DMS 273 treated with DMSO at 0.1 percent for 48 hours (cell line): ENCODE measurements around the gene ATP7B.
A peak's percentile ranks its signal among the peaks of the same experiment; 100 is the strongest.
"Not testable (repeated sequence)": the region's sequence is repeated elsewhere in the genome, so short reads cannot be mapped to it uniquely, and the experiment has no call there.

ENCODE experiments used
- DNase-seq: peaks from one replicate; lab custom pipeline; 2025; lab: John Stamatoyannopoulos, UW

ATP7B gene

DNA sequence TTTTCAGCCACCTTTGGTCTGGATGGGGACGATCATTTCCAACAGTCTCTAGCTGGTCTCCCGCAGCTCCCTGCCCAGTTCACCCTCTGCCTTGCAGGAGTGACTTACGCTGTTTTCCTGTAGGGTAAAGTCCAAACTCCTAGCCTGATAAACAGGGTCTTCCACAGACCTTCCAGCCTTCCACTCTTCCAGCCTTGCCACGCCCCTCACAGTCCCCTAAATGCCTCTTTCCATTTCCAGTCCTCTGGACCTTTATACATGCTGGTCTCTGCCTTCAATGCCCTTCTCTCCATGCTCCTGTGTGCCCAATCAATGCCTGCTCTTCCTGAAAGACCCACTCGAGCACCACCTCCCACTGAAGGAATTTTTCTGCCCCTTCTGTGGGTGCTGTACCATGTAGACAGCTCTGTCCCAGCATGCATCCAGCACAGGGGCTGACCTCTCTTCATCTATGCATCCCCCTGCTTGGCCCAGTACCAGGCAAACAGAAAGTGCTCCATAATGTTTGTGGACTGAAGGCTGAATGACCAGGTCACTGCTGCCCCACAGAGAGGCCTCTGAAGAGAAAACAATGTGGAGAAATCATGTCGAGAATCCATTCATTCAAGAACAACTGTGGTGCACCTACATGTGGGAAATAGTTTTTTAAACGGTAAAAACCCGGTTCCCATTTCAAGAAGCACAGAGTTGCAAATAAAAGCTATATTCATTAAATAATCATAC lies 4.6 kb downstream of the ATP7B start:
- DNase-seq = no peak

DNA sequence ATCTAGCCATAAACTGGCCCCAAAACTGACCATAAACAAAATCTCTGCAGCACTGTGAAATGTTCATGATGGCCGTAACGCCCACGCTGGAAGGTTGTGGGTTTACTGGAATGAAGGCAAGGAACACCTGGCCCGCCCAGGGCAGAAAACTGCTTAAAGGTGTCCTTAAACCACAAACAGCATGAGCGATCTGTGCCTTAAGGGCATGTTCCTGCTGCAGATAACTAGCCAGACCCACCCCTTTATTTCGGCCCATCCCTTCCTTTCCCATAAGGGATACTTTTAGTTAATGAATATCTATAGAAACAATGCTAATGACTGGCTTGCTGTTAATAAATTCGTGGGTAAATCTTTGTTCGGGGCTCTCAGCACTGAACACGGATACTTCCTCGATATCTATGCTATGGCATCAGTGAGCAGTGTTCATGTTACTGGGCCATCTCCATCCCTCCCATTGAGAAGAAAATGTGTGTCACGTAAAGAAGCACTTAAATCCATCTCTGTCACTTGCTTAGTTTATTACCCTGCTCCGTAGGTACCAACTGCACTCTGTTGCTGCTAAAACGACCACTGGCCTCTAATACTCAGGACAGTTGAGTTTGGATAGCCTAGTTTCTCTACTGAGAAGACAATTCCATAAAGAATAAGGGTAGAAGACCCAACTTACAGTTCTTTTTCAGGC lies 5.3 kb downstream of the ATP7B start:
- no peak for DNase-seq

DNA sequence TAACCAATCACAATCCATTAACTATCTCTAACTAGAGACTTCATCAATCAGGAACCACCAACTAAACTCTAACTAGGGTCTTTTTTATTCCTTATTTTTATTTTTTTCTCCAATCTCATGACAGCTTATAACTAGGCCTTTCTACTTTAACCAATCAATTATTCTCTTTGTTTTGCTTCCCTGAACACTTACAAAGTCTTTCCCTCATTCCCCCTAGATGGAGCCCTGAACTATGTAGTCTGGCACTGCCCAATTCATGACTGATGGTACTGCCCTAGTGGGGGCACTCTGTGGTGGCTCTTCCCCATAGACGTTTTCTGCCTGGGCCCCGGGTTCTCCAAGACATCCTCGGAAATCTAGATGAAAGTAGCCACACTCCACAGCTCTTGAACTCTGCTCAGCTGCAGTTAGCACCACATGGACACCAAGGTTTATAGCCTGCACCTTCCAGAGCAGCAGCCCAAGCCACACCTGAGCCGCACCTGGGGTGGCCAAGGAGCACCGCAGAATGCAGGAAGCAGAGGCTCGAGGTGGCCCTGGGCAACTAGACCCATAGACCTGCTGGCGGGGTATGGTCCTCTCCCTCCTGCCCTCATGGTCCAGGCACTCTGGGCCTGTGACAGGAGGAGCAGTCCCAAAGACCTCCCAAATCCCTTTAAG lies 6.6 kb downstream of the ATP7B start:
- DNase-seq = no peak

DNA sequence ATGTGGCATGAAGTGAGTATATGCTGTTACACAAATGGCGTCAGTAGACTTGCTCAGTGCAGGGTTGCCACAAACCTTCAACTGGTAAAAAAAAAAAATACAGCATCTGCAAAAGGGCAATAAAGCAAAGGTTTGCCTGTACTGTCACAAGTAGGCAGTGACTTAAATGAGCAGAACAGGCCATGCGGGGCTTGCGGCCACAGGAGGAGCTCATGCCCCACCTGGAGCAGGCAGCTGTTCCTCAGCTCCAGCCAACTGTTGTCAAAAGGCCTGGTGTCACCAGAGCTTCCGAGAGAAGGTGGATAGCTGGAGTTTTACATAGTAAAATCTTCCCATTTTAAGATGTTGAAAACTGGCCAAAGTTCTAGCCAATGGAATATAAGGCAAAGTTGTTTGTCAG lies 7.7 kb downstream of the ATP7B start:
- DNase-seq = peak; percentile 44

- no peak for DNase-seq
Observed at GRCh38 chr13:52002361-52002760, 8.9 kb downstream of the ATP7B start.

- peak; percentile 15 for DNase-seq
Observed at GRCh38 chr13:52001120-52001731, 10.0 kb downstream of the ATP7B start.

DNA sequence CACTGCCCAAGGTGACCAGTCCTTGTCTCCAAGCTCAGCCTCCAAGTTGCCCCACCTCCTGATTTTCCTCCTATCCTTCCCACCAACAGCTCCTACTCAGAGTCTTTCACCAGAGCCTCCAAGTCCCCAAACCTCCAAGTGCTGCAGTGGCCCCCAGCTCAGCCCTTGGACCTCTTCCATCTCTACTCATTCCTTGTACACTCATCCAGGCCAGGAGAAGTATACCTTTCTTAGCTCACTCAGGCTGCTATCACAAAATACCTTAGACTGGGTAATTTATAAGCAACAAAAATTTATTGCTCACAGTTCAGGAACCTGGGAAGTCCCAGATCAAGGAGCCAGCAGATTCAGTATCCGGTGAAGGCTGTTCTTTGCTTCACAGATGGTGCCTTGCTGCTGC lies 11.3 kb downstream of the ATP7B start:
- no peak for DNase-seq

- DNase-seq = no peak
Observed at GRCh38 chr13:51999510-51999911, 11.7 kb downstream of the ATP7B start.

- peak; percentile 30 for DNase-seq
Observed at GRCh38 chr13:51998723-51999509, 12.3 kb downstream of the ATP7B start.

GRCh38 chr13:51997641-51998330 lies 13.5 kb downstream of the ATP7B start:
- DNase-seq = no peak

DNA sequence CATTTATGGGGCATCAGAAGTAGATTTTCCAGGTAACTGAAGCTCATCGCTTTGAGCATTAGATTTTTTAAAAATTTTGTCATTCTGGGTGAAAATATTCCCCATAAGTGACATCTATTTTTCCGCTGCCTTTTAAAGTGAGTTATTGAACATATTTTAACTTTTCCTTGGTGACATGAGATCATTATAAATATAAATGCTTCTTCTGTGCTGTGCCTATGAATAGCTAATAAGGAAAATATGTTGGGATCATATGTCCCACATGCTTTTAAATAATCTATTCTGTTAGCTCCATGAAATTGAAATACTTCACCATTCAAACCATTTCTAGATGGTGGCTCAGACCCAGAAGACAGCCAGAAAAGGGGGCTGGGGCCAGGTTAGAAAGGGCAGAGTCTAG lies 14.1 kb downstream of the ATP7B start:
- no peak for DNase-seq

DNA sequence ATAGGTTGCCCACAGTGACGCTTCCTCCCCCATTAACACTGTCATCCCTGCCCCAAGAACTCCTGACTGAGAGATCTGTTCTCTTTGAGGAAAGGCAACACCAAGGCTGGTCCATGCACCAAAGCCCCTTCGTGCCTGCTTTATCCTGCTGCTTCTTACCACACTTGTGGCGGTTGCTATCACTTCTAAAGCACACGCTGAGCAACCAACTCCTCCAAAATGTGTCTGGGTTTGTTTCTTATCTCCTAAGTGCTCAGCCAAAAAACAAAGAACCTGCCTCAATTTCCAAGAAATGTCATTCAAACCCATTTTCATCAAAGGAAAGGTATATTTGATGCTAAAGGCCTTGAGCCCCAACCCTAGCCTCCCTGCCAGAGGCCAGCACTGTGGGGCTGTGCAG lies 14.6 kb downstream of the ATP7B start:
- DNase-seq = no peak

- no peak for DNase-seq
Observed at GRCh38 chr13:51995677-51996551, 15.3 kb downstream of the ATP7B start.

- DNase-seq = no peak
Observed at GRCh38 chr13:51993713-51994112, 17.5 kb downstream of the ATP7B start.

GRCh38 chr13:51988988-51989618 lies 22.1 kb downstream of the ATP7B start:
- no peak for DNase-seq

- not testable (repeated sequence) for DNase-seq
Observed at GRCh38 chr13:51984904-51985303, 26.3 kb downstream of the ATP7B start.

DNA sequence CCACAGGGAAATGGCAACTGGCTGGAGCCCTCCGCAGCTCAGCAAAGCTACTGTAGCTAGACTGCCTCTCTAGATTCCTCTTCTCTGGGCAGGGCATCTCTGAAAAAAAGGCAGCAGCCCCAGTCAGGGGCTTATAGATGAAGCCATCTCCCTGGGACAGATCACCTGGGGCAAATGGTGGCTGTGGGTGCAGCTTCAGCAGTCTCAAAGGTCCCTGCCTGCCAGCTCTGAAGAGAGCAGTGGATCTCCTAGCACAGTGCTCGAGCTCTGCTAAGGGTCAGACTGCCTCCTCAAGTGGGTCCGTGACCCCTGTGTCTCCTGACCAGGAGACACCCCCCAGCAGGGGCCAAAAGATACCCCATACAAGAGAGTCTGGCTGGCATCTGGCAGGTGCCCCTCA lies 28.0 kb downstream of the ATP7B start:
- DNase-seq = not testable (repeated sequence)

GRCh38 chr13:51981355-51981754 lies 29.9 kb downstream of the ATP7B start:
- no peak for DNase-seq

DNA sequence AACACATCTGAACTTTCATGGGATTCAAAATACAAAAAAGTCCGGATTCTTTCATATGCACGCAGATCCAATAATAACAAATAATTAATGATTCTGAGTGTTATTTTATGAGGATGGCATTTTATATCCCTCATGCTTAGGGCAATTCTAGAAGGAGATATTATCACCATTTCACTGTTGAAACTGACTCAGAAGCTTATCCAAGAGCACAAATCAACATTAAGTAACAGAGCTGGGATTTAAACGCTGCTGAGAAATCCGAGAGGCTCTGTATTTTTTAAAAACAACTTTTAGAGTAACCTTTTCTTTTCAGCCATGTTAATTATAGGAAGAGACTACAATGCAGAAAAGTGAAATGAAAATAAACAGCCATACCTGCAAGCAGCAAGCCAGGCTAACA lies 30.3 kb downstream of the ATP7B start:
- DNase-seq = no peak
